HL-60/S4 (cell line): Measurements from ENCODE around the gene UBE2L5.
"Not testable (repeated sequence)": the region's sequence is repeated elsewhere in the genome, so short reads cannot be mapped to it uniquely, and the experiment has no call there.

ENCODE experiments used
- in situ Hi-C: fragments of 300-500 bp; cut with MboI; formaldehyde crosslinking; loops from 2 replicates; pipeline ENCODE4 v1.14.3; 2022; ENCODE audit warnings: low sequenced_read_pairs

Gene UBE2L5

GRCh38 chr13:30437177-30437576 lies 14.9 kb downstream of the UBE2L5 start:
- in situ Hi-C loops = no loop called here

- in situ Hi-C loops = no loop called here
Observed at GRCh38 chr13:30438286-30438685, 16.0 kb downstream of the UBE2L5 start.

DNA sequence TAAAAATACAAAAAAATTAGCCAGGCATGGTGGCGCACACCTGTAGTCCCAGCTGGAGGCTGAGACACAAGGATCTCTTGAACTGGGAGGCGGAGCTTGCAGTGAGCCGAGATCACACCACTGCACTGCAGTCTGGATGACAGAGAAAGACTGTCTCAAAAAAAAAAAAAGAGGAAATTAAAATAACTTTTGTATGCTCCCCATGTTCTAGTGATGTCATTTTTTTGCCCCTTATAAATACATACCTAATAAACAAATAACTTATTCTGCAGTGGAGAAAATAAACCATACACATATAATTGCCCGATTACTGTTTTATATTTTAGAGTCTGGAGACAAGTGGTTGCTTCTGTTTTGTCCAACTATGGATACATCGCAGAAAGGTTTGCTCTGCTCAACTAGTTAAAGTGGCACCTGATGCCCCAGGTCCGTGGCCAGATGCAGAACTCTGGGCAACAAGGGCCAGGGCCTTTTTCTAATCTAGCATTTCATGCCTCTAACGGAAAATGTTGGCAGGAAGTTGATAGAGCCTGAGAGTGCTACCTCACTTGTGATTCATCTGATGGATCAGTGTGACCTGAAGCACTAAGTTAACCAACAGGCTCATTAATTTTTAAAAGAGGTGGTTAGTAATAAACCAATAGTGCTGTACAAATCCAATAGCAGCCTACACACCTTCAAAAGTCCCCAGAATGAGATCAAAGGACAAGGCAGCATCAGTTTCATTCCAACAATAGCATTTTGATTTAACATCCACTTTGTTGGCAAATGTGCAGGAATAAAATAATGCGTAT lies 18.8 kb downstream of the UBE2L5 start:
- in situ Hi-C loops = no loop called here

- in situ Hi-C loops = no loop called here
Observed at GRCh38 chr13:30442926-30443325, 20.6 kb downstream of the UBE2L5 start.

GRCh38 chr13:30443491-30443890 lies 21.2 kb downstream of the UBE2L5 start:
- in situ Hi-C loops = not testable (repeated sequence)

DNA sequence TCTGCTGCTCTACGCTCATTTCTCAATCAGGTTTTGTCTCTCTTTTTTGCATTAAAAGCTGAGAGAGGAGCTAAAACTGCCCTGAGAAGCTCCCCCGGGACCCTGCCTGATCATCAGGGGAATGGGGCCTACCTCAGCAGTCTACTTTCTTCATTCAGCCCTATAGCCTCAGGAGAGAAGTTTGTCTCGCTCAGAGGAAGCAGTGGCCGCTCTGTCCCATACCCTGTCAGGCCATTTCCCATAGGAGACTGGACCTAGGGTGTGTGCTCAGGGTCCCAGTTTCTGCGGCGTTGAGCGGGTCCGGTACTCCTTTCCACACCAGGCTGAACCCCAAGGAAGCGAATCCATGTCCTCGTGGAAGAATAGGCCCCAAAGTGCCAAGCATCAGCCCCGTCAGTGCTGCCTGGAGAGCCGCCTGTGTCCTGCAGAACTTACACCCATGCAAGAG lies 21.7 kb downstream of the UBE2L5 start:
- in situ Hi-C loops = no loop called here

GRCh38 chr13:30446126-30446500 lies 23.8 kb downstream of the UBE2L5 start:
- in situ Hi-C loops = no loop called here

DNA sequence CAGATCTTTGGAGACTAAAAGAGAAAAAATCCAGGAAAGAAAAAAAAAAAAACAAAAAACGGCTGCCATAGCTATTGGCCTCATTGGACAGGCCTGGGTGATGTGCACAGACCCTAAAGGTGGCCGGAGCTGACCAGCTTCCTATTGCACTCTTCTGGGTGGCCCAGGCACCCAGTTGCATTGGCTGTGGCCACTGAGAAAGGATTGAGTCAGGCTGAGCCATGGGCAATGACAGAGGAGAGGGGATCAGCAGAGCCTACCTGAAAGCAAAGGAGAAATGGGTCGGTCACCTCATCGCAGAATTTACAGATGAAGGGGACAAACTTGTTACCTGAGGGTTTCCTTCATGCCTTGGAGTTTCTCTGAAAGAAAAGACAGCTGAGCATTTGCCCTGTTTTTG lies 26.1 kb downstream of the UBE2L5 start:
- in situ Hi-C loops = no loop called here

GRCh38 chr13:30450066-30450465 lies 27.8 kb downstream of the UBE2L5 start:
- in situ Hi-C loops = no loop called here

- in situ Hi-C loops = not testable (repeated sequence)
Observed at GRCh38 chr13:30451476-30451875, 29.2 kb downstream of the UBE2L5 start.

DNA sequence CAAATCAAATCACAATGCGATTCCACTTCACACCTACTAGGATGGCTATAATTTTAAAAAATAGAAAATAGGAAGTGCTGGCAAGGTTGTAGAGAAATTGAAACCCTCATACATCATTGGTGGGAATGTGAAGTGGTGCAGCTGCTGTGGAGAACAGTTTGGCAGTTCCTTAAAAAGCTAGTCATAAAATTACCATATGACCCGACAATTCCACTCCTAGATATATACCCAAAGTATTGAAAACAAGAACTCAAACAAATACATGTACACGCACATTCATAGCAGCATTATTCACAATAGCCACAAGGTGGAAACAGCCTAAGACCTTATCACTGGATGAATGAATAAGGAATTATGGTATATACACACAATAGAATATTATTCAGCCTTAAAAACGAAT lies 31.4 kb downstream of the UBE2L5 start:
- in situ Hi-C loops = no loop called here

DNA sequence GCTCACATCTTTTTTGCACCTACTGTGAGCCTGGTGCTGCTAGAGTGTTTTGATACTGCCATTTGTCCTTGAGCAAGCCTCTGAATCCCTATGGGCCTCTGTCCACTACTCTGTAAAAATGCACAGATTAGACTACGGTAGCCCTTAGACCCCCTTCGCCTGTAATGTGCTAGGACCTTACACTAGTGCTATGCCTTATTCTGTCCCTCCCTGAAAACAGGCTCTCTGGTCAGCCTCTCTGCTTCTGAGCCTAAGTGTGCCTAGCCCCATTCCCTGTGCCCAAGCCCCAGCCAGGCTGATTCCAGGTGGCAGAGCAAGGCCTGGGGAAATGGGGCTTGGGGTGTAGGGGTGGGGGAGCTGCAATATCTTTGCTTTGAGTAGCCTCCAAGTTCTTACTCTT lies 32.7 kb downstream of the UBE2L5 start:
- in situ Hi-C loops = no loop called here

DNA sequence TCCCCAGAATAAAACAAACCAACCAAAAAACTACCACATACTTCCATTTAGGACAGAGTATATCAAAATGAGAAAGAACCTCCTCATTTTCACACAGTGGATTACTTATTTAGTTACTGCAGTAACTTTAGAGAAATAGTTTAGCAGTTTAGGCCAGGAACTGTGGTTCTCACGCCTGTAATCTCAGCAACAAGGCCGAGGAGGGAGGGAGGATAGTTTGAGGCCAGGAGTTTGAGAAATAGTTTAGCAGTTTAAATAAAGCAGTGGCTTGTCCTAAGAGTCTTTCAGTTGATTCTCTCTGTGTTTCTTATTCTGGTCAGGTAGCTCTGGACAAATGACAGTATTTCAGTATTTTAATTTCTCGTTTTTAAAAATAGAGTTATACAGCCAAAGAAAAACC lies 34.0 kb downstream of the UBE2L5 start:
- in situ Hi-C loops = no loop called here

GRCh38 chr13:30457306-30457891 lies 35.1 kb downstream of the UBE2L5 start:
- in situ Hi-C loops = no loop called here

- in situ Hi-C loops = not testable (repeated sequence)
Observed at GRCh38 chr13:30461279-30462066, 39.2 kb downstream of the UBE2L5 start.

DNA sequence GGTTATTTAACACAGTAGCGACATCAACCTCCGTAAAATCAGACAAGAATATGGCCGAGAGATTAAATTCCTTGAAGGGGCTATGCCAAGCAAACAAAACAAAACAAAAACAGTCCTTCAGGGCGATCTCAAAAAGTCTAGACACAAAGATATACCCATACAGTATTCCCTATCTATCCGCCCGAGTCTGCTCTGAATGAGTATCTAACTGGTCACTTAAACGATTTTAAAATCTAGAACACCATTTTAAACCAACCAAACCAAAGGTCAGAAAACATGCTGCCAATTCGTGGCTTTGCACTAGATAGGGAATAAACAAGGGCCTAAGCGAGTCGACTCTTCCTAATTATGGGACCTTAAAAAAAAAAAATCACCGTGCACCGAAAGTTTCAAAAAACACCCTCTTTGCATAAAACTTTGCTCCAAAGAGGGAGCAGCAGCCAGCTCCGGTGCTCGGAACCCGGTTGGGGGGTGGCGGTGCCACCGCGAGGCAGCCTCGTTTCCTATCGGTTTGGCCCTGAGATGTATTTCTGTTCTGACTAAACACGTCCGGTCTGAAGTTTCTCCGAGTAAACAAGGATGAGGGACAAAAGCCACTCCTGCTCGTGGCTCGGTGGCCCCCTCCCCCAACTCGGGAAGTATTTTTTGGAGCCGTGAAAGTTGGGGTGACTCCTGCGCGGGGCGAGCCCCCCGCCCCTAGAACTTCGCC lies 41.6 kb downstream of the UBE2L5 start:
- in situ Hi-C loops = no loop called here

DNA sequence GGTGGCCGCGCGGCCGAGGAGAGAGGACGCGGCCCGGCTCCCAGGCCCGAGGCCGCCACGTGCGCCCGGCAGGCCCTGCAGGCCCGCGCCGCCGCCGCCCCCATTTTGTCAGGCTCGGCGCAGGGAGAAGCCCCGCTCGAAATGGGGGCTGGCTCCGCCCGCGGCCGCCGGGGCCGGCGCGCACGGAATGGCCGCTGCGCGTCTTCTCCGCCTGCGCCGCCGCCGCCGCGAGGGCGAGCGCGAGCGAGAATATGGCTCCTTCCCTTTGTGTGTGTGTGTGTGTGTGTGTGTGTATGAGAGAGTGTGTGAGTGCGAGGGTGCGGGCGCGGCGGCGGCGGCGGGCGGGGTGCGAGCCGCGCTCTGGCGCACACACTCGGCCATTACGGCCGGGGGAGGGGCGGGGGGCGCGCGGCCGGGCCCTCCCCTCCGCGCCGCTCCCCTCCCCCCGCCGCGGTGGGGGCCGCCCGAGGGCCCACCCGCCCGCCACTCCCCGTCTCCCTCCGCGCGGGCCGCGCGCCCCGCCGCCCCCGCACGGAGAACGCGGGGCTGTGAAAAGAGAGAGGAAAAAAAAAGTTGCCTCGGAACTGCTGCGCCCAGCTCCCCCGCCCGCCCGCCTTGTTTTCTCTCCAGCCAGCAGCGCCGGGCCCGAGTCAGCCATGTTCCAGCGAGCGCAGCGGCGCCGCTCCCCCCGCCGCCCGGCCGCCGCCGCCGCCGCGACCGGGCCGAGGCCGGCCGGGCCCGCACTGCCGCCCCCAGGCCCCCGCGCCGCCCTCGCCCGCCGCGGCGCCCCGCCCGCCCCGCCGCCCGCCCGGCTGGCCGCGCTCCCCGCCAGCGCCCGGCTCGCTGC lies 42.4 kb downstream of the UBE2L5 start:
- in situ Hi-C loops = no loop called here

DNA sequence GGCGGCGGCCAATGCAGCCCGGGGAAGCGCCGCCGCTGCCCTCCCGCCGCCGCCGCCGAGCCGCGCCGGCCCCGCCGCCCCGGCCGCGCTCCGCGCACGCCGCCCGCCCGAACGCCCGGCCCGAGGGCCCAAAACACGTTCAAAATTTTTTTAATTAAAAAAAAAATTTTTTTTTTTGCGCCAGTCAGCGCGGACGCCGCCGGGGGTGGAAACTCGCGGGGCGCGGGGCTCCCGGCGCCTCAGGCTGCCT lies 43.0 kb downstream of the UBE2L5 start:
- in situ Hi-C loops = no loop called here

DNA sequence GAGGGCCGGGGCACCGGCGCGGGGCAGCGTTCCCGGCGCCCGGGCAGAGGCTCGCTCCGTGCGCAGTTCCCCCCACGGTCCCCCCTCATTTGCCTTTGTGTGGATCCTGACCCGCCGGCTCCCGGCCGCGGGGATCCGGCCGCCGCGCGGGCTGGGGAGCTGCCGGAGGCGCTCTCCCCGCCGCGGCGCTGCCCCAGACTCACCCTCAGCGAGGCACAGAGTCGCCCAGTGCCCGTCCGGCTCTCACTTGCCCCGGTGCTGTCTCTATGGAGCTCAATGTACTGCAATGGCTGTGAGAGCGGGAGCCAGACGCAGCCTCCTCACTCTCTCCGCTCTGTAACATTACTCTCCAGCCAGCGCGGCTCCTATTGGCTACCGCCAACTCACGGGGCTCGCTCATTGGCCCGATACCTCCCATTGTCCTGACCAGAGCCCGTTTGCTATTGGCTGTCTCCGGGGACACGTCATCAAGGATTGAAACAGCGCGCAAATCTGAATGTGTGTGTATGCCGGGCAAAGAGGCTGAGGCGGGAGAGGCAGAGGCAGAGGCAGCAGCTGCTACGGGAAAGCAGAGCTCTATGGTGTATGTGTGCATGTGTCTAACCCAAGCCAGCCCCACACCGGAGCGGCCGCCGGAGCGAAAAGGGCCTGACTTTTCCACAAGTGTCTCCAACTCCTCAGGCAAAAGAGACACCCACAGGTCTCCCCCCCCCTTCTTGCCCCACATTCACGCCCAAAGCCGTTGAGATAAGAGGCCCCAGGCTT lies 43.5 kb downstream of the UBE2L5 start, which contains the start of gene HMGB1:
Gene HMGB1, minus strand, starts transcription at position 344 of the 765 bp plus-strand sequence. CDS start 2,256 bp downstream, outside the sequence.
- in situ Hi-C loops = no loop called here

- in situ Hi-C loops = no loop called here
Observed at GRCh38 chr13:30466358-30466714, 44.0 kb downstream of the UBE2L5 start.
